Neuronal stem cell (in vitro differentiated cells): ENCODE results near the gene VPS26C.

ENCODE experiments used
- DNase-seq: peaks from one replicate; pipeline ENCODE4 v3.0.0-alpha.2; 2013; ENCODE audit warnings: low spot score
- H2AFZ ChIP-seq: one replicate; pipeline ENCODE4 v1.6.1; 2013; ENCODE audit warnings: mild to moderate bottlenecking, low read length, inconsistent platforms
- H2AK5ac ChIP-seq: 2 replicates; pipeline ENCODE4 v1.6.1; 2013; ENCODE audit warnings: low read depth, mild to moderate bottlenecking, inconsistent platforms, low read length, moderate library complexity, mixed read lengths
- H2BK120ac ChIP-seq: 2 replicates; pipeline ENCODE4 v1.6.1; 2013; ENCODE audit warnings: low read depth, mild to moderate bottlenecking, inconsistent platforms, low read length, moderate library complexity, mixed read lengths
- H2BK12ac ChIP-seq: one replicate; pipeline ENCODE4 v1.6.1; 2013; ENCODE audit warnings: low read length, inconsistent platforms
- H2BK15ac ChIP-seq: 2 replicates; pipeline ENCODE4 v1.6.1; 2013; ENCODE audit warnings: mild to moderate bottlenecking, low read length, inconsistent platforms, mixed read lengths
- H2BK5ac ChIP-seq: one replicate; pipeline ENCODE4 v1.6.1; 2013; ENCODE audit warnings: inconsistent platforms, mild to moderate bottlenecking, low read length, moderate library complexity
- H3K14ac ChIP-seq: one replicate; pipeline ENCODE4 v1.6.1; 2013; ENCODE audit warnings: low read length, inconsistent platforms
- H3K18ac ChIP-seq: 2 replicates; pipeline ENCODE4 v1.6.1; 2013; ENCODE audit warnings: low read length, inconsistent platforms
- H3K23ac ChIP-seq: 2 replicates; pipeline ENCODE4 v1.6.1; 2013; ENCODE audit warnings: low read depth, mild to moderate bottlenecking, mixed read lengths, low read length, inconsistent platforms; ENCODE audit not compliant: poor library complexity
- H3K27ac ChIP-seq: replicated peaks from 3 replicates; pipeline ENCODE4 v1.5.1; 2013; ENCODE audit warnings: low read length, inconsistent platforms
- H3K27me3 ChIP-seq, 3 experiments: 2 replicates each; pipeline ENCODE4 v1.6.1; 2013; ENCODE audit warnings: low read length in 3 of 3, mild to moderate bottlenecking in 2 of 3, inconsistent platforms in 1 of 3, low read depth in 1 of 3, mixed read lengths in 1 of 3, moderate library complexity in 1 of 3; ENCODE audit not compliant: control insufficient read depth in 3 of 3, insufficient read depth in 3 of 3
- H3K36me3 ChIP-seq, 2 donors: replicated peaks in 1 of 2; 2 replicates each; pipeline ENCODE4 v1.6.1; 2013; ENCODE audit warnings: low read length in 2 of 2; ENCODE audit not compliant: control insufficient read depth in 2 of 2, insufficient read depth in 2 of 2
- H3K4ac ChIP-seq: 2 replicates; pipeline ENCODE4 v1.6.1; 2013; ENCODE audit warnings: inconsistent platforms, mild to moderate bottlenecking, low read length, moderate library complexity
- H3K4me1 ChIP-seq, 2 donors: 1 replicate in 1 of 2; 2 replicates in 1 of 2; pipeline ENCODE4 v1.6.1; 2013; ENCODE audit warnings: low read length in 2 of 2, low read depth in 1 of 2; ENCODE audit not compliant: control insufficient read depth in 2 of 2, insufficient read depth in 1 of 2
- H3K4me2 ChIP-seq: one replicate; pipeline ENCODE4 v1.6.1; 2013; ENCODE audit warnings: mild to moderate bottlenecking, low read length, inconsistent platforms; ENCODE audit not compliant: insufficient read depth, poor library complexity, severe bottlenecking
- H3K4me3 ChIP-seq, 2 donors: 2 replicates each; pipeline ENCODE4 v1.5.1; 2013; ENCODE audit warnings: low read length in 2 of 2, mild to moderate bottlenecking in 2 of 2, inconsistent platforms in 1 of 2, moderate library complexity in 1 of 2
- H3K79me1 ChIP-seq: one replicate; pipeline ENCODE4 v1.6.1; 2013; ENCODE audit warnings: low read depth, mild to moderate bottlenecking, inconsistent platforms, low read length, moderate library complexity
- H3K9ac ChIP-seq: one replicate; pipeline ENCODE4 v1.6.1; 2013; ENCODE audit warnings: mild to moderate bottlenecking, low read depth, low read length, inconsistent platforms; ENCODE audit not compliant: poor library complexity
- H3K9me3 ChIP-seq, 2 donors: replicated peaks in 1 of 2; 2 replicates each; pipeline versions ENCODE3 to v1.6.1; 2013; ENCODE audit warnings: low read length in 2 of 2, mild to moderate bottlenecking in 2 of 2, inconsistent platforms in 1 of 2, low read depth in 1 of 2, mixed read lengths in 1 of 2, moderate library complexity in 1 of 2; ENCODE audit not compliant: control insufficient read depth in 2 of 2, insufficient read depth in 1 of 2
- H4K8ac ChIP-seq: one replicate; pipeline ENCODE4 v1.6.1; 2013; ENCODE audit warnings: low read depth, mild to moderate bottlenecking, inconsistent platforms, low read length, moderate library complexity
- H4K91ac ChIP-seq: one replicate; pipeline ENCODE4 v1.6.1; 2013; ENCODE audit warnings: low read length, low read depth, mild to moderate bottlenecking, inconsistent platforms; ENCODE audit not compliant: poor library complexity
- WGBS, 2 donors: extraction: QIAGEN DNeasy Blood & Tissue Kit; methylation state at CpG; one replicate each; pipeline ENCODE4 v1.1.7; 2013; ENCODE audit warnings: missing lambda C conversion rate in 2 of 2, mixed read lengths in 1 of 2; ENCODE audit not compliant: insufficient read length in 2 of 2, insufficient replicate concordance in 1 of 2; ENCODE audit errors: extremely low coverage in 2 of 2; 5-methylcytosine and 5-hydroxymethylcytosine counted together

The VPS26C gene

DNA sequence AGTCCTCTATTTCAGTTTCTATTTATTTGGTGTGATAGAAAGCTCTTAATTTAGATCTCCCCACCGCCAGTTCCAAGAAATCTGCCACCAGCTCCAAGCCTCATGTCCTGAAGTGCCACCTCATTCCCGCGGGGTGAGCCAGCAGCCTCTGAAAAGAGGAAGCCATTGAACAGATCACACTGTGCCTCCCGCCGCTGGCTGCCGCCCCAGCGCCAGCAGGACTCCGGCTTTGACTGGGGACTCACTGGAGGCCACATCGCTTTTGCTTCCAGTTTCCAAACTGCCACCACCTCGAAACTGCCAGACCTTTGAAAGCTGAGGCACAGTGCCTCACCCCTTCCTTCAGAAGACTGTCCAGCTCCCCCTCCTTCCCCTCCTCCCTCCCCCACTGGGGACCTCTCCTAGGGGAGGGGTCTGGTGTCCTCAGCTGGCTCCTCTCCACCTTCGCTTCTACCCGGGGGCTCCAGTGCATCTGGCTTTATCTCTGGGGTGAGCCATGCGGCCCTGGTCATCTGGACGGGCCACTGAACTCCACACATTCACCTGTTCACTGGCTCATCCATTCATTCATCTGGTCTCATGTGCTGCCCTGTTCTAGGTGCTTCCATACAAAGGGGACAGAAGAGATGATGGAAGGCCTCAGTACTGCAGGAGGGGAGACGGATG lies 58.9 kb downstream of the VPS26C start:
- H2AK5ac ChIP-seq, result peak overlapping the region; percentile 61
- peak overlapping the region; percentile 14 for H3K23ac ChIP-seq
- H3K4me2 ChIP-seq, result no peak overlapping the region
- H2BK15ac ChIP-seq, result no peak overlapping the region
- H3K27me3 ChIP-seq, result no peaks in the 10 kb centered on the region
- no peak overlapping the region for H2AFZ ChIP-seq
- no peak for DNase-seq
- H4K91ac ChIP-seq, result no peak overlapping the region
- no peak overlapping the region for H3K4me3 ChIP-seq
- peaks cover 9 to 17% of the 10 kb centered on the region in 2 donors for H3K9me3 ChIP-seq
- no peak overlapping the region for H2BK120ac ChIP-seq
- no peak overlapping the region for H4K8ac ChIP-seq
- H3K18ac ChIP-seq, result peak overlapping the region; percentile 83
- H3K4ac ChIP-seq, result no peak overlapping the region
- peaks cover 0 to 17% of the 10 kb centered on the region in 2 donors for H3K36me3 ChIP-seq
- H3K4me1 ChIP-seq, result peaks cover 0 to 4% of the 10 kb centered on the region in 2 donors
- H3K27ac ChIP-seq, result peak overlapping the region; percentile 27
- H3K14ac ChIP-seq, result peak overlapping the region; percentile 21
- WGBS, 2 donors, result no CpG with 5 or more reads among the region's 15 CpGs
- no peak overlapping the region for H3K9ac ChIP-seq
- H3K79me1 ChIP-seq, result no peaks in the 10 kb centered on the region
- H2BK5ac ChIP-seq, result no peak overlapping the region
- H2BK12ac ChIP-seq, result no peak overlapping the region

DNA sequence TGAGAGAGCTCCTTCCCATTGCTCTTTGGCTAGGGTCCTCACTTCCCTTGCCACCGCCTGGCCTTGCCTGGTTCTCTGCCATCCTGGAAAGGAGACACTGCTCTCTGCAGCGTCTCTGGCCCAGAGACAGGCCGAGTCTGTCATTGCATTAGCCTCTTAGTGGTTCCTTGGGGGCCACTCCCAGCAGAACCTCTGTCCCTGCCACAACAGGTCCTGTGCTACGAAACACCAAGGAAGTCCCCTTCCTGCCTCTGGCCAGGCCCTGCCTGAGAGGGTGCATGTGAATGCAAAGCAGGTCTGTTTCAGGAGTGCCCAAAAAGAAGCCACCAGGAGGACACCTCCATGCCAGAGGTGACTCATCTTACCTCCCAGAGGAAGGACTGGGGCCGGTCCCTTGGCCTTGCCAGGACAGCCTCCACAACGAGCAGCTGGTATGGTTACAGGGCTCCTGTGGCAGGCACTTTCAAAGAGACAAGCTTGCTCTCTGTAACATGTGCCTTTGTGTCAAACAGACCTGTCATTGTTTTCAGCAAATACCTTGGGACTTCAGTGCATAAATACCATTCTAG lies 59.6 kb downstream of the VPS26C start:
- Histone ChIP-seq H3K9me3 (peaks cover 9 to 23% of the 10 kb centered on the region in 2 donors), H3K4me1 (peaks cover 0 to 4% of the 10 kb centered on the region in 2 donors), H3K36me3 (peaks cover 0 to 23% of the 10 kb centered on the region in 2 donors), H3K27ac (no peak overlapping the region), H2BK15ac (no peak overlapping the region), H3K4ac (no peak overlapping the region), H4K91ac (no peak overlapping the region), H3K4me3 (no peak overlapping the region), H2AK5ac (no peak overlapping the region), H3K14ac (no peak overlapping the region), H2AFZ (no peak overlapping the region), H3K27me3 (no peaks in the 10 kb centered on the region), H3K79me1 (no peaks in the 10 kb centered on the region), H4K8ac (no peak overlapping the region), H2BK5ac (peak overlapping the region; percentile 32), H2BK12ac (no peak overlapping the region), H3K18ac (peak overlapping the region; percentile 59), H3K23ac (peak overlapping the region; percentile 52), H3K9ac (no peak overlapping the region), H3K4me2 (no peak overlapping the region), H2BK120ac (no peak overlapping the region)
- DNase-seq, result no peak
- WGBS, 2 donors, result no CpG with 5 or more reads among the region's 6 CpGs

DNA sequence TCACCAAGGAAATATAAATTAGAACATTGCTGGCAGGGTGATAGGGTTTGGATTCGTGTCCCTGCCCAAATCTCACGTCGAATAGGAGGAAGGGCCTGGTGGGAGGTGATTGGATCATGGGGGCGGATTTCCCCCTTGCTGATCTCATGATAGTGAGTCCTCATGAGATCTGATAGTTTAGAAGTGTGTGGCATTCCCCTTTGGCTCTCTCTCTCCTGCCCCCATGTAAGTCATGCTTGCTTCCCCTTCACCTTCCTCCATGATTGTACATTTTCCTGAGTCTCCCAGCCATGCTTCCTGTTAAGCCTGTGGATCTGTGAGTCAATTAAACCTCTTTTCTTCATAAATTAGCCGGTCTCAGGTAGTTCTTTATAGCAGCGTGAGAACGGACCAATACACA lies 60.6 kb downstream of the VPS26C start:
- DNase-seq, result no peak
- Histone ChIP-seq H3K27ac (no peak overlapping the region), H3K4me1 (peaks cover 0 to 4% of the 10 kb centered on the region in 2 donors), H3K23ac (no peak overlapping the region), H3K36me3 (peaks cover 4 to 34% of the 10 kb centered on the region in 2 donors), H3K27me3 (no peaks in the 10 kb centered on the region), H3K4me3 (no peak overlapping the region), H3K4ac (no peak overlapping the region), H3K4me2 (no peak overlapping the region), H3K9ac (no peak overlapping the region), H2BK15ac (no peak overlapping the region), H4K91ac (no peak overlapping the region), H3K79me1 (no peaks in the 10 kb centered on the region), H3K9me3 (peaks cover 9 to 28% of the 10 kb centered on the region in 2 donors), H2BK12ac (no peak overlapping the region), H2BK5ac (no peak overlapping the region), H3K18ac (no peak overlapping the region), H2BK120ac (no peak overlapping the region), H2AK5ac (no peak overlapping the region), H4K8ac (no peak overlapping the region), H3K14ac (no peak overlapping the region), H2AFZ (no peak overlapping the region)
- WGBS, 2 donors, result no CpG with 5 or more reads among the region's 7 CpGs

- no peak overlapping the region for H3K9ac ChIP-seq
- no peak overlapping the region for H4K8ac ChIP-seq
- peaks cover 5 to 20% of the 10 kb centered on the region in 2 donors for H3K9me3 ChIP-seq
- H3K4me2 ChIP-seq, result no peak overlapping the region
- H4K91ac ChIP-seq, result no peak overlapping the region
- no peak overlapping the region for H2AFZ ChIP-seq
- no peak overlapping the region for H2BK5ac ChIP-seq
- no peak overlapping the region for H3K4ac ChIP-seq
- no peak overlapping the region for H3K4me3 ChIP-seq
- H2BK120ac ChIP-seq, result no peak overlapping the region
- no peak overlapping the region for H2AK5ac ChIP-seq
- H2BK15ac ChIP-seq, result no peak overlapping the region
- H3K27me3 ChIP-seq, result no peaks in the 10 kb centered on the region
- no peak overlapping the region for H2BK12ac ChIP-seq
- no peaks in the 10 kb centered on the region for H3K79me1 ChIP-seq
- H3K4me1 ChIP-seq, result peaks cover 0 to 4% of the 10 kb centered on the region in 2 donors
- H3K27ac ChIP-seq, result no peak overlapping the region
- H3K36me3 ChIP-seq, result peaks cover 14 to 53% of the 10 kb centered on the region in 2 donors
- no peak for DNase-seq
- H3K18ac ChIP-seq, result no peak overlapping the region
- no peak overlapping the region for H3K23ac ChIP-seq
- no peak overlapping the region for H3K14ac ChIP-seq
- WGBS, 2 donors, result no CpG with 5 or more reads among the region's 7 CpGs
Observed at GRCh38 chr21:37204580-37204979, 62.6 kb downstream of the VPS26C start.
